Vagina (tissue), 2 donors: ENCODE results near the gene PNMA8B.

ENCODE experiments used
- POLR2A ChIP-seq, 2 donors: fragments of 450-650 bp; IDR thresholded peaks; one replicate each; pipeline ENCODE4 v1.6.1; 2017; ENCODE audit warnings: antibody characterized with exemption in 2 of 2, mild to moderate bottlenecking in 2 of 2, moderate library complexity in 2 of 2
- TF ChIP-seq, protein P1 (sequence below), 3 experiments: fragments of 450-650 bp in 2 of 3; fragments of 200-600 bp in 1 of 3; sonication (generic) in 1 of 3; IDR thresholded peaks; one replicate each; pipeline ENCODE4 v1.5.1; 2017 to 2019; ENCODE audit warnings: antibody characterized with exemption in 3 of 3, mild to moderate bottlenecking in 2 of 3, moderate library complexity in 2 of 3

DNA sequence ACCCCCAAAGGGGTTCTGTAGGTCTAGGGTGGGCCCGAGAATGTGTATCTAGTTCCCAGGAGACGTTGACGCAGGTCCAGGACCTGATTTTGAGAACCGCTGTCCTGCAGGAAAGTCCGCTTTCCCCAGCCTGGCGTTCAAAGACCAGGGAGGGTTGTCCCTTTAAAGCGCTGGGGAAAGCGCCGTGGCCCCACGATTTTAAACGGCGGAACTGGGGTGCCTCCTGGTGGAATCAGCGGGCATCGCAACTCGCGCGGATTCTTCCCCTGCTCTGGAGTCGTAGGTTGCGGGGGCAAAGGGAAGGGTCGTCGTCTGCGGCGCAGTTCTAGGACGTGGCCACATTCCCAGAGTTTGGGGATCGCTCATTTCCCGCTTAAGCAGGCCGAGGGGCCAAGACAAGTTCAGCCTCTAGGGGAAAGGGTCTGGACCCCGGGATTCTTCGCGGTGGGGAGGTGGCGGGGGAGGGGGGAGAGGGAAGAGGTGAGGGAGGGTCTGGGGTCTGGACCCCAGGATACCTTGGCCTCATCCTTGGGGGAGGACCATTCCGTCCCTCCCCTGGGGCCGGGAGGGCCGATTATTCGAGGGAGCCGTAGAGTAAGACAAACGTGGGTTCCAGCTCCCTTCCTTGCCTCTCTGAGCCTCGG lies 7.7 kb downstream of the PNMA8B start:
- TF ChIP-seq, protein P1, sequence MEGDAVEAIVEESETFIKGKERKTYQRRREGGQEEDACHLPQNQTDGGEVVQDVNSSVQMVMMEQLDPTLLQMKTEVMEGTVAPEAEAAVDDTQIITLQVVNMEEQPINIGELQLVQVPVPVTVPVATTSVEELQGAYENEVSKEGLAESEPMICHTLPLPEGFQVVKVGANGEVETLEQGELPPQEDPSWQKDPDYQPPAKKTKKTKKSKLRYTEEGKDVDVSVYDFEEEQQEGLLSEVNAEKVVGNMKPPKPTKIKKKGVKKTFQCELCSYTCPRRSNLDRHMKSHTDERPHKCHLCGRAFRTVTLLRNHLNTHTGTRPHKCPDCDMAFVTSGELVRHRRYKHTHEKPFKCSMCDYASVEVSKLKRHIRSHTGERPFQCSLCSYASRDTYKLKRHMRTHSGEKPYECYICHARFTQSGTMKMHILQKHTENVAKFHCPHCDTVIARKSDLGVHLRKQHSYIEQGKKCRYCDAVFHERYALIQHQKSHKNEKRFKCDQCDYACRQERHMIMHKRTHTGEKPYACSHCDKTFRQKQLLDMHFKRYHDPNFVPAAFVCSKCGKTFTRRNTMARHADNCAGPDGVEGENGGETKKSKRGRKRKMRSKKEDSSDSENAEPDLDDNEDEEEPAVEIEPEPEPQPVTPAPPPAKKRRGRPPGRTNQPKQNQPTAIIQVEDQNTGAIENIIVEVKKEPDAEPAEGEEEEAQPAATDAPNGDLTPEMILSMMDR (IDR thresholded peaks at IDR 0.05) = peak; percentile 97 to 99 (median 99)
- no peak for TF ChIP-seq POLR2A (IDR thresholded peaks at IDR 0.05)
